BLaER1 (cell line): Measurements from ENCODE around the gene HPN.
A peak's percentile ranks its signal among the peaks of the same experiment; 100 is the strongest.

Source experiments
- H3K27ac ChIP-seq: shearing (Covaris generic); formaldehyde crosslinking; 2 replicates; pipeline ENCODE4 v1.8.1; 2022
- H3K27me3 ChIP-seq: shearing (Covaris generic); formaldehyde crosslinking; 2 replicates; pipeline ENCODE4 v1.8.1; 2022
- H3K36me3 ChIP-seq: shearing (Covaris generic); formaldehyde crosslinking; 2 replicates; pipeline ENCODE4 v1.8.1; 2022
- H3K4me1 ChIP-seq: shearing (Covaris generic); formaldehyde crosslinking; 2 replicates; pipeline ENCODE4 v1.8.1; 2022
- H3K4me2 ChIP-seq: shearing (Covaris generic); formaldehyde crosslinking; 2 replicates; pipeline ENCODE4 v1.8.1; 2022
- H3K4me3 ChIP-seq: shearing (Covaris generic); formaldehyde crosslinking; 2 replicates; pipeline ENCODE4 v1.8.1; 2022
- H3K9ac ChIP-seq: shearing (Covaris generic); formaldehyde crosslinking; 2 replicates; pipeline ENCODE4 v1.8.1; 2022
- H3K9me3 ChIP-seq: shearing (Covaris generic); formaldehyde crosslinking; 2 replicates; pipeline ENCODE4 v1.8.1; 2022
- H4K20me1 ChIP-seq: shearing (Covaris generic); formaldehyde crosslinking; 2 replicates; pipeline ENCODE4 v1.8.1; 2022
- Cebpa-rat ChIP-seq: shearing (Covaris generic); IDR thresholded peaks from 2 replicates; pipeline ENCODE4 v1.8.1; 2022

The HPN gene

DNA sequence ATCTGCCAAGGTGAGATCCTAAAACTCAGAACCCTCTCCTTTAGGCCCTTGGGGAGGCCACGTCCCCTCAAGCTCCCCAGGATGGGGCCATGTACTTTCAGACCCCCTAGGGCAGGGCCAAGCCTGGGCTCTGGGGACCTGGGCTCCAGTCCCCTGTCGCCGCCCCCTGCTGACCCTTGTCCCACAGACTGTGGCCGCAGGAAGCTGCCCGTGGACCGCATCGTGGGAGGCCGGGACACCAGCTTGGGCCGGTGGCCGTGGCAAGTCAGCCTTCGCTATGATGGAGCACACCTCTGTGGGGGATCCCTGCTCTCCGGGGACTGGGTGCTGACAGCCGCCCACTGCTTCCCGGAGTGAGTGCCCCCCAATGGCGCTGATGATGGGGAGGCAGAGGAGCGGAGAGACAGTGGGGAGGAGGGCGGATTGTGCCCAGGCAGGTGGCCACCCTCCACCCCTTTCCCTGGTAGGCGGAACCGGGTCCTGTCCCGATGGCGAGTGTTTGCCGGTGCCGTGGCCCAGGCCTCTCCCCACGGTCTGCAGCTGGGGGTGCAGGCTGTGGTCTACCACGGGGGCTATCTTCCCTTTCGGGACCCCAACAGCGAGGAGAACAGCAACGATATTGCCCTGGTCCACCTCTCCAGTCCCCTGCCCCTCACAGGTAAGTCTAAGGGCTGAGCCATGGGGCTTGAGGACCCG lies 18.8 kb downstream of the HPN start:
- H3K36me3 ChIP-seq, result no peaks in the 10 kb centered on the region
- no peaks in the 10 kb centered on the region for H4K20me1 ChIP-seq
- H3K4me2 ChIP-seq, result no peak overlapping the region
- no peak overlapping the region for H3K9ac ChIP-seq
- H3K4me1 ChIP-seq, result 0 out of 2 replicates have a peak, but pooled peaks cover 10% of the 10 kb centered on the region
- H3K4me3 ChIP-seq, result no peak overlapping the region
- no peak overlapping the region for H3K27ac ChIP-seq
- TF ChIP-seq Cebpa-rat, result no peak
- no peaks in the 10 kb centered on the region for H3K27me3 ChIP-seq
- no peaks in the 10 kb centered on the region for H3K9me3 ChIP-seq

DNA sequence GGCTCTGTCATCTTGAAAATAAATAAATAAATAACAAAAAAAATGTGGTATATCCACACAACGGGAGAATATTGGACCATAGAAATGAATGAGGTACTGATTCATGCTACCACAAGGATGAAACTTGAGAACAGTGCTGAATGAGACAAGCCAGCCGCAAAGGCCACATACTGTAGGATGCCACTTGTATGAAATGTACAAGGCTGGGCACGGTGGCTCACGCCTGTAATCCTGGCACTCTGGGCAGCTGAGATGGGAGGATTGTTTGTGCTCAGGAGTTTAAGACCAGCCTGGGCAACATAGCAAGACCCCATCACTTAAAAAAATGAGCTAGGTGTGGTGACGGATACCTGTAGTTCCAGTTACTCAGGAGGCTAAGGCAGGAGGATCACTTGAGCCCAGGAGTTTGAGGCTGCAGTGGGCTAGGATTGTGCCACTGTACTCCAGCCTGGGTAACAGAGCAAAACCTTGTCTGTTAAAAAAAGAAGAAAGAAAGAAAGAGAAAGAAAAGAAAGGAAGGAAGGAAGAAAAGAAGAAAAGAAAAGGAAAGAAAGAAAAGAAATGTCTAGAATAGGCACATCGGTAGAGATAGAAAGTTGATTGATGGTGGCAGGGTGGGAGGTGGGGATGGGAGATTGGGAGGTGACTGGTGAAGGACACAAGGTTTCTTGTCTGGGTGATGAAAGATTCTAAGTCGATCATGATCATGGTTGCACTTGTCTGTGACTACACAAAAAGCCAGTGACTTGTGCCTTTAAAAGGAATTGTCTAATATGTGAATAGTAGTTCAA lies 20.3 kb downstream of the HPN start:
- Histone ChIP-seq H3K27me3 (no peaks in the 10 kb centered on the region), H3K9me3 (no peaks in the 10 kb centered on the region), H4K20me1 (no peaks in the 10 kb centered on the region), H3K27ac (no peak overlapping the region), H3K36me3 (no peaks in the 10 kb centered on the region), H3K9ac (no peak overlapping the region), H3K4me2 (no peak overlapping the region), H3K4me1 (peaks cover 11% of the 10 kb centered on the region), H3K4me3 (no peak overlapping the region)
- TF ChIP-seq Cebpa-rat, result no peak

DNA sequence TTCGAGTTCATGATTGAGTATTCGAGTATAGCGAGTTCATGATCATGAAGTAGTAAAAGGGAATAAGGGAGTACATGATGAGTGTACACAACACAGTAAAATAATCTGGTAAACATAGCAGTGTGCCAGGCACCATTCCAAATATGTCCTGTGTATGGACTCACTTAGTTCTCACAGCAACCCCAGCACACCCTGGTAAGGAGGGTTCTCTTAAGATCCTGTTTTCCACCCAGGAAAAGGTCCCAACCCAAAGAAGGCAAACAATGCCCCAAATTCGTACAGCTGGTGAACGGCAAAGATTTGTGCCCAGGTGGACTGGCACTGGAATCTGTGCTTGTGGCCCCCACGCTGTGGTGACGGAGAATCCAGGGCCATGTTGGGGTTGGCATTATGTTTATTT lies 21.4 kb downstream of the HPN start:
- Histone ChIP-seq H3K4me3 (no peak overlapping the region), H3K4me1 (peaks cover 20% of the 10 kb centered on the region), H3K27ac (no peak overlapping the region), H3K4me2 (no peak overlapping the region), H3K36me3 (no peaks in the 10 kb centered on the region), H3K27me3 (no peaks in the 10 kb centered on the region), H3K9me3 (no peaks in the 10 kb centered on the region), H4K20me1 (no peaks in the 10 kb centered on the region), H3K9ac (no peak overlapping the region)
- TF ChIP-seq Cebpa-rat, result no peak

DNA sequence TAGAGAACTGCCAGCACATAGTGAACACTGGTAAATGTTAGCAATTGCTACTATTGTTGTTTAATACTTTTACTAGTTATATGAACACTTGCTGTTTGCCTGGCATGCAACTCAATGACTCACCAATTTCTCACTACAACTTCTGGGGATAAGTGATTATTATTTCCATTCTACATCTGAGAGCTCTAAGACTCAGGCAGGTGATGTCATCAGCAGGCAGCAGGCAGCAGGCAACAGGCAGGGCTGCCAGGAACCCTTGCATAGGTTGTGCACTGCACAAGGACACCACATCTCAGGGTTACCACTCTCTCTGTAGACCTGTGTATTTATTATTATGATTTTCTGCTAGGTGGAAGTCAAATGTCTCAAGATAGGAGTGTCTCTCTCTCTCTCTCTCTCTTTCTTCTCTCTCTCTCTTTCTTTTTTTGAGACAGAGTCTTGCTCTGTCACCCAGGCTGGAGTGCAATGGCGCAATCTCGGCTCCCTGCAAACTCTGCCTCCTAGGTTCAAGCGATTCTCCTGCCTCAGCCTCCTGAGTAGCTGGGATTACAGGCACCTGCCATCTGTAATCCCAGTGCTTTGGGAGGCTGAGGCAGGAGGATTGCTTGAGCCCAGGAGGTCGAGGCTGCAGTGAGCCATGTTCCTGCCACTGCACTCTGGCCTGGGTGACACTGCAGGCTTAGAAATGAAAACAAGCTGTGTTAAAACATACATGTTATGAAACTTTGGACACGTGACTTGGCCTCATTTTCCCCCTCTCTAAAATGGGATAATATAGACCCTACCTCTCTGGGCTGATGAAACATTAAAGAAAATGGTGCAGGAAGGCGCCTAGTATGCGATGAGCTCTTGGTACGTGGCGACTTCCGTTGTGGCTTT lies 22.7 kb downstream of the HPN start:
- Histone ChIP-seq H4K20me1 (no peaks in the 10 kb centered on the region), H3K9ac (no peak overlapping the region), H3K27me3 (no peaks in the 10 kb centered on the region), H3K9me3 (no peaks in the 10 kb centered on the region), H3K4me3 (no peak overlapping the region), H3K36me3 (no peaks in the 10 kb centered on the region), H3K27ac (no peak overlapping the region), H3K4me2 (no peak overlapping the region), H3K4me1 (peaks cover 29% of the 10 kb centered on the region)
- no peak for TF ChIP-seq Cebpa-rat

DNA sequence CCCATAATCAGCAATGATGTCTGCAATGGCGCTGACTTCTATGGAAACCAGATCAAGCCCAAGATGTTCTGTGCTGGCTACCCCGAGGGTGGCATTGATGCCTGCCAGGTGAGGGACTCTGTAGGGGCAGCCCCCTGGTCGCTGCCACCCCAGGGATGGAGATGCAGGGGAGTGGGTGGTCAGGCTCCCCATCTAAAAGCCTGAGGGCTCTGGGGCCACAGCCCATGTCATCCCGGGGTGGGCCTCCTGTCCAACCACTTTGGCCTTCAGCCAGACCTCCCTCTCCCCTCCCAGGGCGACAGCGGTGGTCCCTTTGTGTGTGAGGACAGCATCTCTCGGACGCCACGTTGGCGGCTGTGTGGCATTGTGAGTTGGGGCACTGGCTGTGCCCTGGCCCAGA lies 24.1 kb downstream of the HPN start:
- peak overlapping the region; percentile 12; the same call in 1 of the 2 replicates for H3K27ac ChIP-seq
- H3K4me3 ChIP-seq, result no peak overlapping the region
- H3K27me3 ChIP-seq, result no peaks in the 10 kb centered on the region
- no peak overlapping the region for H3K9ac ChIP-seq
- no peaks in the 10 kb centered on the region for H4K20me1 ChIP-seq
- no peaks in the 10 kb centered on the region for H3K36me3 ChIP-seq
- H3K4me1 ChIP-seq, result peaks cover 40% of the 10 kb centered on the region
- TF ChIP-seq Cebpa-rat, result no peak
- H3K4me2 ChIP-seq, result no peak overlapping the region; the same call in 1 of the 2 replicates
- H3K9me3 ChIP-seq, result no peaks in the 10 kb centered on the region

DNA sequence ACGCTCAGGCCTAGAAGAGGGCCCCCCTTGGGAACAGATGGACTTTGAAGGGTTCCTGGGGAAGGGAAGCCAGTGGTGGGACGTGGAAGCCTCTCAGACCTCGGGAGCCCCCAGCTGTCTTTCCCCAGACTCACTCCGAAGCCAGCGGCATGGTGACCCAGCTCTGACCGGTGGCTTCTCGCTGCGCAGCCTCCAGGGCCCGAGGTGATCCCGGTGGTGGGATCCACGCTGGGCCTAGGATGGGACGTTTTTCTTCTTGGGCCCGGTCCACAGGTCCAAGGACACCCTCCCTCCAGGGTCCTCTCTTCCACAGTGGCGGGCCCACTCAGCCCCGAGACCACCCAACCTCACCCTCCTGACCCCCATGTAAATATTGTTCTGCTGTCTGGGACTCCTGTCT lies 24.6 kb downstream of the HPN start:
- no peaks in the 10 kb centered on the region for H3K27me3 ChIP-seq
- no peaks in the 10 kb centered on the region for H3K9me3 ChIP-seq
- peak overlapping the region; percentile 12; the same call in 1 of the 2 replicates for H3K27ac ChIP-seq
- no peaks in the 10 kb centered on the region for H4K20me1 ChIP-seq
- H3K4me1 ChIP-seq, result peaks cover 40% of the 10 kb centered on the region
- no peak for TF ChIP-seq Cebpa-rat
- H3K36me3 ChIP-seq, result no peaks in the 10 kb centered on the region
- no peak overlapping the region; the same call in 1 of the 2 replicates for H3K9ac ChIP-seq
- no peak overlapping the region for H3K4me3 ChIP-seq
- peak overlapping the region; percentile 61; the same call in 1 of the 2 replicates for H3K4me2 ChIP-seq

DNA sequence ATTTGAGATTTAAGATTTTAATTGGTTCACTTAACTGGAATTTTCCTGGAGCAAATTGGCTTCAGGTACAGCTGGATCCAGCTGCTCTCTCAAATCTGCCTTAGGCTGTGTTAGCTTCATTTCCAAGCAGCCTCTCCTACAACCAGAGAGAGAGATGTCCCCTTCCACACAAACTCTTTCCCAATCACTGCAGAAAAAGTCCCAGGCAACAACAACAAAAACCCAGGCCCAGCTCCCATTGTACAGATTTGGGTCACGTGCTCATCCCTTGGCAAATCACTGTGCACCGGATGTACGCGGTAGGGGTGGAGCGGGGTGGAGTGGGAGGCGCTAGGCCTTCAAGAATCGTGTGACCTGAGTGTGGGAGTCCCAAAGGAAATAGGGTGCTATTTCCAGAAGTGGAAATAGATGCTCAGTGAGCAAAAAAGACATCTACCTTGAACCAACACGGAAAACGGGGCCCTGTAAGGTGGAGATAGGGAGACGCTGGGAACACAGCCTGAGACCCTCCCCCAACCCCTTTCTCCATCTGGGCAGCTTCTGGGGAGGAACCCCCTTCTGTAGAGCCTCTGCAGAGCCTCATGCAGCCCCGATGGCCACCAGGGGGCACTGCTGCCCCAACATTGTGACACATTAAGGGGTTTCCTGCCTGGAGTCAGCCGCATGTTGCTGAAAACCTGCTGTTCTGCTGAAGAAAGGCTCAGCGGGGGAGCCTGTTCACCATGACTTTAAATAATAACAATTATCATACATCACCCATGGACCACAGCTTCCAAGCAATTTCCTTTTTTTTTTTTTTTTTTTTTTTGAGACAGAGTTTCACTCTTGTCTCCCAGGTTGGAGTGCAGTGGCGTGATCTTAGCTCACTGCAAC lies 25.4 kb downstream of the HPN start:
- Histone ChIP-seq H3K4me2 (peak overlapping the region; percentile 61), H3K4me1 (peaks cover 41% of the 10 kb centered on the region), H3K36me3 (no peaks in the 10 kb centered on the region), H4K20me1 (no peaks in the 10 kb centered on the region), H3K27ac (peak overlapping the region; percentile 30; the same call in 1 of the 2 replicates), H3K9me3 (no peaks in the 10 kb centered on the region), H3K9ac (peak overlapping the region; percentile 45; the same call in 1 of the 2 replicates), H3K4me3 (peak overlapping the region; percentile 42; the same call in 1 of the 2 replicates), H3K27me3 (no peaks in the 10 kb centered on the region)
- TF ChIP-seq Cebpa-rat, result peak; percentile 64

DNA sequence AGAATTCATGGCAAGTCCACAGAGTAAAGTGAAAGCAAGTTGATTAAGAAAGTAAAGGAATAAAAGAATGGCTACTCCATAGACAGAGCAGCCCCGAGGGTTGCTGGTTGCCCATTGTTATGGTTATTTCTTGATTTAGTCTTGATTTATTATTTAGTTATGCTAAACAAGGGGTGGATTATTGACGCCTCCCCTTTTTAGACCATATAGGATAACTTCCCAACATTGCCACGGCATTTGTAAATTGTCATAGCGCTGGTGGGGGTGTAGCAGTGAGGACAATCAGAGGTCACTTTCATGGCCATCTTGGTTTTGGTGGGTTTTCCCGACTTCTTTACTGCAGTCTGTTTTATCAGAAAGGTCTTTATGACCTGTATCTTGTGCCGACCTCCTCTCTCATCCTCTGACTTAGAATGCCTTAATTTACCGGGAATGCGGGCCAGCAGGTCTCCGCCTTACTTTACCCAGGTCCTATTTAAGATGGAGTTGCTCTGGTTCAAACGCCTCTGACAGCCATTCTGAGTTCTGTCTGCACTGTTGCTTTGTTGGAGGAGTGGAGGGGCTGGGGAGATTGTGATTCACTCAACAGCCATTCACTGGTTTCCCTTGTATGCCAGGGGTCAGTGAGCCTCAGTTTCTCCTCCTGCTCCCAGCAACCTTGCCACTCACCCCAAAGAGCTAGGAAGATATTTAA lies 27.6 kb downstream of the HPN start:
- TF ChIP-seq Cebpa-rat, result no peak
- no peaks in the 10 kb centered on the region for H3K27me3 ChIP-seq
- H4K20me1 ChIP-seq, result no peaks in the 10 kb centered on the region
- H3K4me3 ChIP-seq, result no peak overlapping the region
- H3K36me3 ChIP-seq, result no peaks in the 10 kb centered on the region
- H3K9ac ChIP-seq, result no peak overlapping the region
- H3K4me2 ChIP-seq, result no peak overlapping the region
- H3K27ac ChIP-seq, result no peak overlapping the region
- peaks cover 63% of the 10 kb centered on the region for H3K4me1 ChIP-seq
- no peaks in the 10 kb centered on the region for H3K9me3 ChIP-seq
